Measurements from ENCODE around the gene C9orf152. TPM values are rescaled to one million over a fixed set of nuclear protein-coding genes. Genes with fewer than 3 reads are reported as not detected.

The C9orf152 gene
- total and polyA plus RNA-seq, 12 donors = 0.13 TPM; not detected in 11

- peak in 1 of 7 donors; percentile 9 for DNase-seq
- Histone ChIP-seq H3K36me3 (replicated peaks in 1 of 2) (no peaks in the 10 kb centered on the region), H3K9me3 (replicated peaks in 1 of 3) (no peaks in the 10 kb centered on the region), H3K27me3 (no peaks in the 10 kb centered on the region), H3K27ac (no peak overlapping the region), H3K4me3 (no peak overlapping the region), H3K4me1 (replicated peaks in 1 of 2) (peaks cover 0 to 10% of the 10 kb centered on the region in 2 donors)
- intact Hi-C loops (cut with DNase I) = no loop called here
- no peak for TF ChIP-seq POLR2A (IDR thresholded peaks at IDR 0.05)
- TF ChIP-seq, protein P1, sequence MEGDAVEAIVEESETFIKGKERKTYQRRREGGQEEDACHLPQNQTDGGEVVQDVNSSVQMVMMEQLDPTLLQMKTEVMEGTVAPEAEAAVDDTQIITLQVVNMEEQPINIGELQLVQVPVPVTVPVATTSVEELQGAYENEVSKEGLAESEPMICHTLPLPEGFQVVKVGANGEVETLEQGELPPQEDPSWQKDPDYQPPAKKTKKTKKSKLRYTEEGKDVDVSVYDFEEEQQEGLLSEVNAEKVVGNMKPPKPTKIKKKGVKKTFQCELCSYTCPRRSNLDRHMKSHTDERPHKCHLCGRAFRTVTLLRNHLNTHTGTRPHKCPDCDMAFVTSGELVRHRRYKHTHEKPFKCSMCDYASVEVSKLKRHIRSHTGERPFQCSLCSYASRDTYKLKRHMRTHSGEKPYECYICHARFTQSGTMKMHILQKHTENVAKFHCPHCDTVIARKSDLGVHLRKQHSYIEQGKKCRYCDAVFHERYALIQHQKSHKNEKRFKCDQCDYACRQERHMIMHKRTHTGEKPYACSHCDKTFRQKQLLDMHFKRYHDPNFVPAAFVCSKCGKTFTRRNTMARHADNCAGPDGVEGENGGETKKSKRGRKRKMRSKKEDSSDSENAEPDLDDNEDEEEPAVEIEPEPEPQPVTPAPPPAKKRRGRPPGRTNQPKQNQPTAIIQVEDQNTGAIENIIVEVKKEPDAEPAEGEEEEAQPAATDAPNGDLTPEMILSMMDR (IDR thresholded peaks at IDR 0.05) = no peak
- 72 to 97% (median 92%) methylated on average over 2 of the region's 2 CpGs for WGBS, 4 donors
Measured at GRCh38 chr9:110186254-110186653, 21.7 kb downstream of the C9orf152 start.

DNA sequence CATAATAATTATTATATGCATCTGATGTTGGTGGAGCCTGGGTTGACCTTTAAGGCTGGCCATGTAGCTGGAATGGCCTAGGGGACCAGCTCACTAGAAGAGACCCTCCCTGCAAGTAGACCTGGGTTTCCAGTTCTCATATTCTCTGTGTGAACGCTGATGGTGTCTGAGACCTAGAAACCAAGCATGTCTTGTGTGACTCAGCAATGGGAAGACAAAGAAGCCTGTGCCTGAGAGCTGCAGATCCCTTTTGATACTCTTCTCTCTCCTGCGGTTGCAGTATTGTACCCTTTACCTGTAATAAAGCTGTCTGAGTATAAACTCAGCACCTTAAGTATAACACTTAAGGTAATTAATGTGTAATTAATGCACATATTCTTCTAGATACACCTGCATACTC, 22.2 kb downstream of the C9orf152 start:
- no peak for TF ChIP-seq POLR2A (IDR thresholded peaks at IDR 0.05)
- TF ChIP-seq, protein P1 (IDR thresholded peaks at IDR 0.05) = no peak
- Histone ChIP-seq H3K36me3 (replicated peaks in 1 of 2) (no peaks in the 10 kb centered on the region), H3K4me3 (no peak overlapping the region), H3K4me1 (replicated peaks in 1 of 2) (peaks cover 0 to 10% of the 10 kb centered on the region in 2 donors), H3K27me3 (no peaks in the 10 kb centered on the region), H3K9me3 (replicated peaks in 1 of 3) (no peaks in the 10 kb centered on the region), H3K27ac (no peak overlapping the region)
- 83 to 93% (median 88%) methylated on average over 2 of the region's 2 CpGs for whole genome bisulfite sequencing, 4 donors
- no peak for DNase-seq
- intact Hi-C loops (cut with DNase I) = no loop called here

- intact Hi-C loops (cut with DNase I) = loop anchor here (5.0 kb wide), 2 partner anchors 34 to 439 kb away; no protein-coding TSS in a partner anchor
- Histone ChIP-seq H3K27me3 (no peaks in the 10 kb centered on the region), H3K27ac (no peak overlapping the region), H3K36me3 (replicated peaks in 1 of 2) (no peaks in the 10 kb centered on the region), H3K9me3 (replicated peaks in 1 of 3) (no peaks in the 10 kb centered on the region), H3K4me3 (no peak overlapping the region), H3K4me1 (replicated peaks in 1 of 2) (peaks cover 0 to 2% of the 10 kb centered on the region in 2 donors)
- TF ChIP-seq, protein P1 (IDR thresholded peaks at IDR 0.05) = peak; percentile 58 to 84 (median 75)
- TF ChIP-seq POLR2A (IDR thresholded peaks at IDR 0.05) = no peak
- 63 to 76% (median 70%) methylated on average over 7 of the region's 7 CpGs for WGBS, 4 donors
- peak; percentile 63 to 86 (median 72) for DNase-seq
Measured at GRCh38 chr9:110183208-110184145, 24.5 kb downstream of the C9orf152 start.

GRCh38 chr9:110180511-110181434, 27.2 kb downstream of the C9orf152 start:
- no peaks in the 10 kb centered on the region for H3K27me3 ChIP-seq
- intact Hi-C loops (cut with DNase I) = loop anchor here (5.0 kb wide), 2 partner anchors 37 to 442 kb away; no protein-coding TSS in a partner anchor
- no peaks in the 10 kb centered on the region for H3K9me3 ChIP-seq (replicated peaks in 1 of 3)
- H3K4me1 ChIP-seq (replicated peaks in 1 of 2) = no peaks in the 10 kb centered on the region
- no peak for TF ChIP-seq POLR2A (IDR thresholded peaks at IDR 0.05)
- TF ChIP-seq, protein P1 (IDR thresholded peaks at IDR 0.05) = no peak
- WGBS, 4 donors = 64 to 76% (median 66%) methylated on average over 7 of the region's 7 CpGs
- no peaks in the 10 kb centered on the region for H3K36me3 ChIP-seq (replicated peaks in 1 of 2)
- no peak overlapping the region for H3K4me3 ChIP-seq
- no peak overlapping the region for H3K27ac ChIP-seq
- DNase-seq = peak in 5 of 7 donors; percentile 46 to 58 (median 54)

All from adrenal gland (tissue), 12 donors.